ENCODE measurements around the gene KCNJ10.

DNA sequence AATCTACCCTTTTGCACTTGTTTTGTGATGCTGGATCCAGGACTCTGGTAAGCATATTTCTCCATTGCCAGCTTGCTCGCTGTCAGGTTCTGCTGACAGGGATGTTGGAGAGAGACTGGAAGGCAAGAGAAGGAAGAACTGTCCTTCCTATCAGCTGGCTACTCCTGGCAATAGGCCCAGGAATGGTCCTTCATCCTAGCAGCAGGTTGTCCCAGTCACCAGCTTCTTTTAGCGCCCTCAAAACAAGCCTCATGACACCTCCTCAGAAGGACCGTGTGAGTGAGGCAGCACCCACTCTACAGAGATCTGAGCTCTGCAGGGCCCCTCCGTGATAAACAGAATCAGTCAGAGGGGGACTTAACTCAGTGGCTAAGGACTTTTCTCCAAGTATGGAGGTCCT lies 82.8 kb downstream of the KCNJ10 start:
- TF ChIP-seq, protein P1, sequence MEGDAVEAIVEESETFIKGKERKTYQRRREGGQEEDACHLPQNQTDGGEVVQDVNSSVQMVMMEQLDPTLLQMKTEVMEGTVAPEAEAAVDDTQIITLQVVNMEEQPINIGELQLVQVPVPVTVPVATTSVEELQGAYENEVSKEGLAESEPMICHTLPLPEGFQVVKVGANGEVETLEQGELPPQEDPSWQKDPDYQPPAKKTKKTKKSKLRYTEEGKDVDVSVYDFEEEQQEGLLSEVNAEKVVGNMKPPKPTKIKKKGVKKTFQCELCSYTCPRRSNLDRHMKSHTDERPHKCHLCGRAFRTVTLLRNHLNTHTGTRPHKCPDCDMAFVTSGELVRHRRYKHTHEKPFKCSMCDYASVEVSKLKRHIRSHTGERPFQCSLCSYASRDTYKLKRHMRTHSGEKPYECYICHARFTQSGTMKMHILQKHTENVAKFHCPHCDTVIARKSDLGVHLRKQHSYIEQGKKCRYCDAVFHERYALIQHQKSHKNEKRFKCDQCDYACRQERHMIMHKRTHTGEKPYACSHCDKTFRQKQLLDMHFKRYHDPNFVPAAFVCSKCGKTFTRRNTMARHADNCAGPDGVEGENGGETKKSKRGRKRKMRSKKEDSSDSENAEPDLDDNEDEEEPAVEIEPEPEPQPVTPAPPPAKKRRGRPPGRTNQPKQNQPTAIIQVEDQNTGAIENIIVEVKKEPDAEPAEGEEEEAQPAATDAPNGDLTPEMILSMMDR (conservative IDR thresholded peaks at IDR 0.05; ENCODE audit: low read length): no peak
- TF ChIP-seq EZH2phosphoT487 (IDR thresholded peaks at IDR 0.05; ENCODE audit: borderline replicate concordance, low read depth, low read length): no peak
